CD4-positive, alpha-beta T cell treated with Interleukin-4 for 4 hours (primary cell): ENCODE measurements around the gene CCDC127.
"Not testable (repeated sequence)": the region's sequence is repeated elsewhere in the genome, so short reads cannot be mapped to it uniquely, and the experiment has no call there.

Experiments used
- DNase-seq: peaks from one replicate; pipeline ENCODE4 v3.0.0-alpha.2; 2020

Gene CCDC127

GRCh38 chr5:170971-171800 is 46.8 kb downstream of the CCDC127 start:
- no peak for DNase-seq

- DNase-seq: no peak
Observed at GRCh38 chr5:169728-170094, 48.2 kb downstream of the CCDC127 start.

- no peak for DNase-seq
Observed at GRCh38 chr5:169071-169727, 48.8 kb downstream of the CCDC127 start.

GRCh38 chr5:167982-168660 is 49.8 kb downstream of the CCDC127 start:
- DNase-seq: no peak

- DNase-seq: no peak
Observed at GRCh38 chr5:167511-167910, 50.4 kb downstream of the CCDC127 start.

- no peak for DNase-seq
Observed at GRCh38 chr5:166441-167372, 51.2 kb downstream of the CCDC127 start.

- not testable (repeated sequence) for DNase-seq
Observed at GRCh38 chr5:164783-165182, 53.2 kb downstream of the CCDC127 start.

GRCh38 chr5:164244-164643 is 53.7 kb downstream of the CCDC127 start:
- DNase-seq: no peak

GRCh38 chr5:163841-164240 is 54.1 kb downstream of the CCDC127 start:
- no peak for DNase-seq

- no peak for DNase-seq
Observed at GRCh38 chr5:163338-163620, 54.7 kb downstream of the CCDC127 start.

GRCh38 chr5:162565-163337 is 55.2 kb downstream of the CCDC127 start:
- DNase-seq: no peak

- no peak for DNase-seq
Observed at GRCh38 chr5:162190-162564, 55.8 kb downstream of the CCDC127 start.

- DNase-seq: no peak
Observed at GRCh38 chr5:161803-162110, 56.2 kb downstream of the CCDC127 start.

- no peak for DNase-seq
Observed at GRCh38 chr5:160921-161802, 56.8 kb downstream of the CCDC127 start.

GRCh38 chr5:160173-160510 is 57.8 kb downstream of the CCDC127 start:
- no peak for DNase-seq

- no peak for DNase-seq
Observed at GRCh38 chr5:159448-160172, 58.3 kb downstream of the CCDC127 start.

- no peak for DNase-seq
Observed at GRCh38 chr5:158807-159447, 59.0 kb downstream of the CCDC127 start.

- DNase-seq: no peak
Observed at GRCh38 chr5:157801-158200, 60.2 kb downstream of the CCDC127 start.

GRCh38 chr5:157126-157715 is 60.7 kb downstream of the CCDC127 start:
- no peak for DNase-seq
